HG02798 (cell line): ENCODE data around the gene HIVEP3.
"Not testable (repeated sequence)": the region's sequence is repeated elsewhere in the genome, so short reads cannot be mapped to it uniquely, and the experiment has no call there.

Source experiments
- ATAC-seq: cut with Tn5 transposase; IDR thresholded peaks from one replicate; pipeline ENCODE4 v1.9.1; 2021; ENCODE audit warnings: mild to moderate bottlenecking; ENCODE audit not compliant: unreplicated experiment, poor library complexity

The HIVEP3 gene

GRCh38 chr1:41924911-41925310 is 6.2 kb upstream of the HIVEP3 start:
- ATAC-seq = no peak

DNA sequence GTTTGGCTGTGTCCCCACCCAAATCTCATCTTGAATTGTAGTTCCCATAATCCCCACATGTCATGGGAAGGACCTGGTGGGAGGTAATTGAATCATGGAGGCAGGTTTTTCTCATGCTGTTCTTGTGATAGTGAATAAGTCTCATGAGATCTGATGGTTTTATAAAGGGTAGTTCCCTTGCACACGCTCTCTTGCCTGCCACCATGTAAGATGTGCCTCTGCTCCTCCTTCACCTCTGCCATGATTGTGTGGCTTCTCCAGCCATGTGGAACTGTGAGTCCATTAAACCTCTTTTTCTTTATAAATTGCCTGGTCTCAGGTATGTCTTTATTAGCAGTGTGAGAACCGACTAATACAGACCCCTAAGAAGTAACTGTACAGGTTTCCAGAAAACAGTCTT is 2.5 kb upstream of the HIVEP3 start:
- not testable (repeated sequence) for ATAC-seq

- ATAC-seq = no peak
These were observed 1.9 kb upstream of the HIVEP3 start for GRCh38 chr1:41920658-41921057.

GRCh38 chr1:41919764-41920397 is 1.2 kb upstream of the HIVEP3 start:
- ATAC-seq = peak; percentile 91

- no peak for ATAC-seq
These were observed 409 bp upstream of the HIVEP3 start for GRCh38 chr1:41919131-41919530.

GRCh38 chr1:41917835-41918449 is 780 bp downstream of the HIVEP3 start:
- no peak for ATAC-seq

DNA sequence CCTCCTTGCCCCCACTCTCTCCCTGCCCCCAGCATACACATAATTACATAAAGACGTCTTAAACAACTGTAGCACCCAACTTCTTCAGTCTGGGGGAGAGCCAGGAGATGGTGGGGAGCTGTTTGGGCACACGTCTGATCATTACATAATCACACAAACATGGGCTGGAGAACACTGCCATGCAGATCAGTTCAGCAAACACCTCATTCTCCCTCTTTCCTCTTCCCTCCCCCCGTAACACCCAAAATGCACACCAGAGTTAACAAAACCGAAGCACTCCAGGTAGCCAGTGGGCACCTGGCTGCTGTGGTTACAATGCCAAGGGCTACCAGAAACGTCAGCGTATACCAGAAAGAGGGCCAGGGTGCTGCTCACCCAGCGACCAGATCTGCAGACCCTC is 1.6 kb downstream of the HIVEP3 start:
- ATAC-seq = no peak

DNA sequence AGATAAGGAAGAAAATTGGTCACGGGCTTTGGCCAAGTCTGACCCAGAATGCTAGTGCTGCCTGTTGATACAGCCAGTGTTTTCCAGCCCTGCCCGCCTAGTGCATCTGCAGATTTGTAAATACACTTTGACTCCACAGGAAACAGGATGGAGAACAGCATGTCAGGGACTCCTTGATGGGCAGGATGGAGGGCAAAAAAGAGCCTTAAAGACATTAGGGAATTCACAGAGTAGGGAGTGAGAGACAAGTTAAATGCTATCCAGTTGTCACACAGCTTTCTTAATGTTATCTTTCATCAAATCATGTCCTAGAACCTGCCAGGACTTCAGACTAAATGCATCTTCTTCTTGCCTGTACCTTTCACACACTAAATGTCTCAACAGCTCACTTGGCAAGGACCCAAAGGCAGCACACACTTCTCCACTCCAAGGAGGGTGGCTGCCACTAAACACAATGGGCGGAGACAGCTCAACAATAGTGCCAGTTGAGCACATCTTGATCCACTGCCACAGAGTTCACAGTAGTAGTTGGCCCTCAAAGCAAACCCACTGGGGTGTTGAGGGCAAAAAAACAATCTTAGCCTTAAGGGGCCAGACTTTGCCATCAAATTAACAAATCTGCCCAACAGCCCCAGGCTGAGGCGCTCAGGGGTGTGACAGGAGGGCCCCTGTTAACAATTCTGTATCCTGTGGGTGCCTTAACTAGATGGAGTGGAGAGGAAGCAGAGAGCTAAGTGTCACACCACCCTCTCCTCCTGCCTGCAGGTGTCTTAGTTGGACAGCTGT is 2.7 kb downstream of the HIVEP3 start:
- ATAC-seq = no peak

- no peak for ATAC-seq
These were observed 4.2 kb downstream of the HIVEP3 start for GRCh38 chr1:41914516-41914915.

DNA sequence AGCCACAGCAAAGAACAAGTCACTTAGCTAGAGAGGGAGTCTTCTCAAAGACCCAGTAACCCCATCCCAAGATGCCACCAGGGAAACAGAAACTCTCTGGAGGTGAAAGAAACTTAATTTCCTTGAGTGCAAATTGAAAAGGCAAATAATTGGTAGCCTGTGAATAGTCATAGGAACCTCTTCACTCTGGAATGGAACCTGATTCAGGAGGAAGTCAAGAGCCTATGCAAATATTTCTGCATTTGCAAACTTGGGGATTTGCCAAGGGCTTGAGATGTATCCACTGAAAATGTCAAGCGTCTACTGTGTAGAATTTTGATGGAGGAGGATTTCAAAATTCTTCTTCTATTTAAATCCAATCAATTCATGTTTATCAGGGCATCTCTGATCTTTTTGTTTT is 5.7 kb downstream of the HIVEP3 start:
- ATAC-seq = no peak

DNA sequence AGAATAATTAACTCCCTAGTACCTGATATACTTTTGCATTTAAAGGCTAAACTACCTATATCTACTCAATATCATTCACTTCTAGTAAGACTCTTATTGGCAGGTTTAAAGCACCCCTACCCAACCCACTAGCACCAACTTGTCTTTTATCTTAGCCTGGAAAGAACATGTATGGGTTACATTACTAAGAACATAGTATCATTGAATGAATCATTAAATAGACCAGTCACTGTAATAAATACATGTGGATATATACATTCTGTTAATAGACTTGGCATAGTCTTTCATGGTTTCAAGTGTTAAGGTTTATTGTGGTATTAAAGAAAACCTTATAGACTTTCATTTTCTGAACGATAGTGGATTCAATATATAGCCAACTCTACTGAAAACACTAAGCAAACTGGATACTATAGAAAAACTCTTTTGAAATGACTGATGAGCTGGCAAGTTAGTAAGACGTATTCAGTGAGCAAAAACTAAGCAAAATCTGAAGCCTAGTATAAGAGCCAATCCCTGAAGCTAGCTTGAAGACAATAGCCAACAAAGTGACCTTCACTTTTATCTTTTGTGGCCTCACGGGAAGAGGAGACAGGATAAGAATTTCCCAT is 10.3 kb downstream of the HIVEP3 start:
- no peak for ATAC-seq

DNA sequence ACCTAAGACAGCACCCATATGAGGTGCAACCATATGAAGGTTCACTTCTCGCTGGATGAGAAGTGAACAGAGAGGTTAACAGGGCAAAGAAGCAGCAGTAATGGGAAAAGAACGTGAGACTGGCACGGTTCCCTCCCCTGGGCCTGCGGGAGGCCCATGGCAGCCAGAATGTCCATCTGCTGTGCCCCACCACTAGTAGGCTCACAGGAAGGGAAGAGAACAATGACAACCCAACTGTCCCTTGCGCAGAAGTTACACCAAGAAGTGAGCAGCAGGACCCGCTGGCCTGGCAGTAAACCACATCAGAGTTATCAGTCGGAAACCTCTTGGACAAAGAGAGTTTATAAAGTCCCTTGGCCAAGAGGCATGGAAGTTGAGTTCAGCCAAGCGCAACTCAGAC is 11.3 kb downstream of the HIVEP3 start:
- no peak for ATAC-seq

DNA sequence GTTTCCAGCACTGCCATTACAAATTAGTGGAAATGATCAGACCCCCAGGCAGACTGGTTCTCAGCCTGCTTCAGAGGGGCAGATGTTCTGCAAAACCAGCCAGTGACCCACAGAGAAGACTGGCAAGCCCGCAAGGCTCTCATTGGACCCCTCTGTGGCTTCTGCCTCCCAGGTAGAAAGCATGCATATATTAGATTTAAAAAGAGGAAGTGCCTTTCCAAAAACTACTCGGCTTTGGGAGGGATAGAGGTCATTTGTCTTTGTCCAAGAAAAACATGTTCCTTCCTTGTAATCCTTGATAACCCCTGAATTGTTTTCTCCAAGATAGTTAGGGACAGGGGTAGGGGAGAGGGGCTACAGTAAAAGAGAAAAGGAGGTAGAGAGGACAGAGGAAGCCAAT is 11.8 kb downstream of the HIVEP3 start:
- ATAC-seq = no peak

DNA sequence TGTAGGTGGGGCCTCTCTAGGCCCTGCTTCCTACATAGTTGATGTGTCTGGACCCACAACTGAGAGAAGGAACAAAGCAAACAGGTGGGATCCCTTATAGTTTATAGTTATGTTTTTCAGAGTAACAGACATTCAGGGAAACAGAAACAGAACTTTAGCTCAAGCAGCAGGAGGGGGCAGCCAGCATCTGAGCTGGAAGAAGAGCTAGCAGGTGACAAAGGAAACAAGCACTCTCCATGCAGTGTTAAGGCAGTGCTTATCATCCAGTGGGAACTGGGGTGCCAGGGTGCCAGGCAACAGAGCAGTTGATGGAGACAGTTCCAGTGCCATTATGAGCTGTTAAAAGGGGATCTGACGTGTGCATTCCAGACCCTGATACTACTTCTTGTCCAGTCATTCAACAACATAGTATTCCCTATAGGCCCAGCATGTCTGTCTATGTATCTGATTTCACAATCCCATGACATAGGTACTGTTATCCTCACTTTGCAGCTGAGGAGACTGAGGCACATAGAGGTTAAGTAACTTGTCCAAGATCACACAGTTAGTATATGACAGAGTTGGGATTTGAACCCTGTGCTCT is 13.5 kb downstream of the HIVEP3 start:
- ATAC-seq = no peak

- no peak for ATAC-seq
These were observed 16.1 kb downstream of the HIVEP3 start for GRCh38 chr1:41902664-41903063.

GRCh38 chr1:41902159-41902577 is 16.6 kb downstream of the HIVEP3 start:
- no peak for ATAC-seq

DNA sequence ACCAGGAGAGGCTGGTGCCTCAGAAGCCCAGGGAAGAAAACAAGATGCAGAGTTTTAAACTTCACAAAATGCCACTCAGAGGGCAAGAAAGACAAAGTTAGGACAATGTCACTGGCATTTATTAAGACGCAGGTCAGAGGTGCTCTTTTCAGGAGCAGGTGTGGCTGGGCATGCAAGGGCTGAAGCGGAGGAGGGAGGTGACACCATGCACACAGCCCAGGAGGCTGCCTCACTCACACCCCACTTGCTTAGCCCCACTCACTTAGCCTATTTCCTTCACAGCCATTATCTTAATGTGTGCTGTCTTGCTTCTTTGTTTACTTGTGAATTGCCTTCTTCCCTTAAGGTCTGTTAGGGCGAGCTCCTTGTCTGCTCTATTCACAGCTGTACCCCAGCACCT is 17.2 kb downstream of the HIVEP3 start:
- no peak for ATAC-seq

GRCh38 chr1:41900603-41901444 is 17.9 kb downstream of the HIVEP3 start:
- ATAC-seq = no peak

DNA sequence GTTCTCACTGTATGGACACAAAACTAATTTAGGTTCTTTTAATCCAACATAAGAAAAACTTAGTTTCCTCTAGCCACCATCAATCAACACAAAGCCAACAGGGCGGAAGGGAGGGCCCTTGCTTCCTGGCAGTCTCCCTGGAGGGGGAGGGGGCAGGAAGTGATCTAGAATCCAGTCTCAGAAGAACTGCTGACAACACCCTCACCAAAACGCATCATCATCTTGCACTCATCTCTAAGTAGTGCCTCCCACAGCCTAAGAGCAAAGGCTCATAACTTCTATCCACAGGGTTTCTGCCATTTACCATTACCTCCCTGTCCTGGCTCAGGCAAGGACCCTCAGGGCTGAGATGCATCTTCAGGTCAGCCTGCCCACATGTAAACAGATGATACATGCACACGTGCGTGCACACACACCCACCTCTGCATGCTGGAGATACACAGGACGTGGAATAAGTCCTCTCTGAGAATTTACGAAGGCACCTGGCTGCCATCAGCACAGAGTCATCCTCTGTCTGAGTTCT is 20.5 kb downstream of the HIVEP3 start:
- ATAC-seq = no peak

- ATAC-seq = no peak
These were observed 23.2 kb downstream of the HIVEP3 start for GRCh38 chr1:41895552-41895951.
